H1 (cell line): ENCODE measurements around the gene IL1R1. TPM values are rescaled to one million over a fixed set of nuclear protein-coding genes. Genes with fewer than 3 reads are reported as not detected.

Experiments
- CTCF ChIA-PET: fragments of 300-600 bp; sonication (Branson Sonifier 250); formaldehyde crosslinking; loops from one replicate; lab custom pipeline; 2021; ENCODE audit not compliant: partially characterized antibody; lab: Charles Lee
- POLR2A ChIA-PET: fragments of 300-600 bp; sonication (Branson Sonifier 250); formaldehyde crosslinking; loops from one replicate; lab custom pipeline; 2021; ENCODE audit warnings: inconsistent platforms; ENCODE audit not compliant: partially characterized antibody; lab: Charles Lee
- DNase-seq, 2 experiments: peaks; one replicate each; pipeline versions ENCODE4 v3.0.0 to v3.0.0-alpha.2; 2010 to 2022; ENCODE audit warnings: low spot score in 2 of 2, low read depth in 1 of 2, mixed read lengths in 1 of 2
- FAIRE-seq: peaks from 2 replicates; lab custom pipeline; 2011; peaks lifted over from hg19 to GRCh38; lab: Jason Lieb, UNC
- H2AFZ ChIP-seq: 2 replicates; pipeline ENCODE4 v1.8.1; 2012; ENCODE audit warnings: low read length, inconsistent platforms
- H2AK5ac ChIP-seq: 2 replicates; pipeline ENCODE4 v1.6.1; 2013; ENCODE audit warnings: low read depth, low read length
- H2BK120ac ChIP-seq: replicated peaks from 2 replicates; pipeline ENCODE3; 2013; ENCODE audit warnings: low read depth, low read length, inconsistent platforms
- H2BK12ac ChIP-seq: 2 replicates; pipeline ENCODE4 v1.6.1; 2013; ENCODE audit warnings: low read depth, low read length
- H2BK15ac ChIP-seq: 2 replicates; pipeline ENCODE4 v1.6.1; 2013; ENCODE audit warnings: low read length
- H2BK20ac ChIP-seq: 2 replicates; pipeline ENCODE4 v1.6.1; 2013; ENCODE audit warnings: low read length
- H2BK5ac ChIP-seq: 2 replicates; pipeline ENCODE4 v1.6.1; 2013; ENCODE audit warnings: low read depth, low read length
- H3K14ac ChIP-seq: 2 replicates; pipeline ENCODE4 v1.6.1; 2013; ENCODE audit warnings: inconsistent platforms; ENCODE audit not compliant: insufficient read length
- H3K18ac ChIP-seq: 2 replicates; pipeline ENCODE4 v1.6.1; 2013; ENCODE audit warnings: low read length; ENCODE audit errors: extremely low read depth
- H3K23ac ChIP-seq: 2 replicates; pipeline ENCODE4 v1.6.1; 2013; ENCODE audit warnings: inconsistent platforms; ENCODE audit not compliant: insufficient read length
- H3K23me2 ChIP-seq: 2 replicates; pipeline ENCODE4 v1.6.1; 2013; ENCODE audit warnings: low read depth, low read length
- H3K27ac ChIP-seq: 2 replicates; pipeline ENCODE4 v1.6.1; 2011; ENCODE audit warnings: low read depth, low read length, inconsistent platforms
- H3K27me3 ChIP-seq, 4 experiments: replicated peaks in 1 of 4; 1 replicate in 1 of 4; 2 replicates in 3 of 4; pipeline versions ENCODE4 v1.6.1 to v1.8.1; 2011 to 2013; ENCODE audit warnings: low read length in 3 of 4, mild to moderate bottlenecking in 3 of 4, inconsistent platforms in 2 of 4, mixed read lengths in 2 of 4, moderate library complexity in 1 of 4; ENCODE audit not compliant: control insufficient read depth in 3 of 4, insufficient read depth in 3 of 4; ENCODE audit errors: extremely low read depth in 1 of 4
- H3K36me3 ChIP-seq, 4 experiments: 2 replicates each; pipeline versions ENCODE4 v1.6.1 to v1.8.1; 2011 to 2013; ENCODE audit warnings: mild to moderate bottlenecking in 4 of 4, low read length in 3 of 4, moderate library complexity in 2 of 4, control low read depth in 1 of 4, inconsistent platforms in 1 of 4; ENCODE audit not compliant: insufficient read depth in 4 of 4, control insufficient read depth in 2 of 4
- H3K4ac ChIP-seq: replicated peaks from 2 replicates; pipeline ENCODE3; 2013; ENCODE audit warnings: low read length, low read depth, mixed read lengths, inconsistent platforms; ENCODE audit not compliant: insufficient read length
- H3K4me1 ChIP-seq, 4 experiments: replicated peaks in 1 of 4; 1 replicate in 1 of 4; 2 replicates in 3 of 4; pipeline versions ENCODE4 v1.6.1 to v1.8.1; 2011 to 2013; ENCODE audit warnings: low read length in 3 of 4, inconsistent platforms in 2 of 4, mixed read lengths in 1 of 4; ENCODE audit not compliant: insufficient read depth in 4 of 4, control insufficient read depth in 3 of 4
- H3K4me2 ChIP-seq, 2 experiments: 2 replicates each; pipeline versions ENCODE4 v1.6.1 to v1.8.1; 2011 to 2013; ENCODE audit warnings: low read depth in 2 of 2, low read length in 2 of 2, control low read depth in 1 of 2, inconsistent platforms in 1 of 2, mild to moderate bottlenecking in 1 of 2; ENCODE audit not compliant: insufficient read depth in 1 of 2
- H3K4me3 ChIP-seq, 4 experiments: fragments of 200-600, 300-600 bp in 1 of 4; sonication (generic), shearing (Covaris generic), sonication (Bioruptor Twin) in 1 of 4; 2 replicates each; pipeline versions ENCODE4 v1.5.1 to v1.8.1; 2011 to 2016; ENCODE audit warnings: low read length in 4 of 4, low read depth in 3 of 4, control low read depth in 2 of 4, inconsistent platforms in 2 of 4, mild to moderate bottlenecking in 2 of 4, mixed read lengths in 1 of 4, moderate library complexity in 1 of 4; ENCODE audit not compliant: insufficient read depth in 2 of 4; ENCODE audit errors: extremely low read depth in 1 of 4
- H3K56ac ChIP-seq: replicated peaks from 2 replicates; pipeline ENCODE3; 2013; ENCODE audit warnings: low read depth, mild to moderate bottlenecking, mixed read lengths, low read length, inconsistent platforms; ENCODE audit not compliant: insufficient read length
- H3K79me1 ChIP-seq: 2 replicates; pipeline ENCODE4 v1.6.1; 2013; ENCODE audit warnings: low read depth, low read length, control low read depth
- H3K79me2 ChIP-seq, 2 experiments: 2 replicates each; pipeline versions ENCODE4 v1.6.1 to v1.8.1; 2012 to 2013; ENCODE audit warnings: low read length in 2 of 2, mild to moderate bottlenecking in 2 of 2, inconsistent platforms in 1 of 2; ENCODE audit not compliant: insufficient read depth in 2 of 2, control insufficient read depth in 1 of 2
- H3K9ac ChIP-seq, 4 experiments: replicated peaks in 1 of 4; 1 replicate in 1 of 4; 2 replicates in 3 of 4; pipeline versions ENCODE4 v1.6.1 to v1.8.1; 2011 to 2013; ENCODE audit warnings: low read depth in 3 of 4, low read length in 3 of 4, control low read depth in 2 of 4, mild to moderate bottlenecking in 2 of 4, moderate library complexity in 2 of 4, inconsistent platforms in 1 of 4; ENCODE audit errors: extremely low read depth in 1 of 4
- H3K9me3 ChIP-seq, 2 experiments: 2 replicates each; pipeline versions ENCODE4 v1.6.1 to v1.8.1; 2012 to 2013; ENCODE audit warnings: mild to moderate bottlenecking in 2 of 2, moderate library complexity in 2 of 2, control low read depth in 1 of 2, inconsistent platforms in 1 of 2, low read depth in 1 of 2, low read length in 1 of 2, mixed read lengths in 1 of 2; ENCODE audit not compliant: insufficient read depth in 2 of 2
- H4K20me1 ChIP-seq, 2 experiments: replicated peaks in 1 of 2; 2 replicates each; pipeline versions ENCODE3 to v1.8.1; 2011 to 2013; ENCODE audit warnings: inconsistent platforms in 2 of 2, low read length in 2 of 2, mild to moderate bottlenecking in 1 of 2; ENCODE audit not compliant: insufficient read depth in 2 of 2, control insufficient read depth in 1 of 2
- H4K5ac ChIP-seq: 2 replicates; pipeline ENCODE4 v1.6.1; 2013; ENCODE audit warnings: low read length, low read depth, mixed read lengths, inconsistent platforms; ENCODE audit not compliant: insufficient read length
- H4K8ac ChIP-seq: 2 replicates; pipeline ENCODE4 v1.8.0; 2013; ENCODE audit warnings: mild to moderate bottlenecking, moderate library complexity, low read length, inconsistent platforms; ENCODE audit not compliant: insufficient read depth; ENCODE audit errors: extremely low read depth
- H4K91ac ChIP-seq: replicated peaks from 2 replicates; pipeline ENCODE3; 2013; ENCODE audit warnings: low read length, mixed read lengths, inconsistent platforms; ENCODE audit not compliant: insufficient read length
- BRCA1 ChIP-seq: IDR thresholded peaks from 2 replicates; pipeline ENCODE4 v1.6.1; 2012; ENCODE audit warnings: low read depth, low read length, improper control_type of control experiment
- CBX8 ChIP-seq: fragments of 300-800, 300-1000 bp; sonication (generic); IDR thresholded peaks from 2 replicates; pipeline ENCODE4 v1.7.1; 2016; ENCODE audit warnings: low read depth, low read length, borderline replicate concordance
- EP300 ChIP-seq, 2 experiments: IDR thresholded peaks; 1 replicate in 1 of 2; 2 replicates in 1 of 2; pipeline ENCODE4 v1.6.1; 2011 to 2012; ENCODE audit warnings: low read depth in 2 of 2, low read length in 2 of 2, mild to moderate bottlenecking in 2 of 2, borderline replicate concordance in 1 of 2, inconsistent platforms in 1 of 2, moderate library complexity in 1 of 2
- EZH2 ChIP-seq: fragments of 200-600 bp; sonication (generic); IDR thresholded peaks from 2 replicates; pipeline ENCODE4 v1.7.1; 2012; ENCODE audit warnings: low read depth, mild to moderate bottlenecking, moderate library complexity, low read length, inconsistent platforms; ENCODE audit not compliant: severe bottlenecking
- JUN ChIP-seq: IDR thresholded peaks from 2 replicates; pipeline ENCODE4 v1.6.1; 2011; ENCODE audit warnings: low read depth, mild to moderate bottlenecking, improper control_type of control experiment, low read length
- NRF1 ChIP-seq: IDR thresholded peaks from 2 replicates; pipeline ENCODE4 v1.6.1; 2011; ENCODE audit warnings: mild to moderate bottlenecking, low read depth, low read length, improper control_type of control experiment
- POLR2AphosphoS5 ChIP-seq: IDR thresholded peaks from 2 replicates; pipeline ENCODE4 v1.6.1; 2011; ENCODE audit warnings: low read depth, low read length
- SAP30 ChIP-seq: fragments of 300-600 bp; sonication (generic); IDR thresholded peaks from 2 replicates; pipeline ENCODE4 v1.7.1; 2012; ENCODE audit warnings: low read length, moderate library complexity, mild to moderate bottlenecking, inconsistent platforms; ENCODE audit not compliant: insufficient read depth, insufficient replicate concordance
- SIN3A ChIP-seq, 2 experiments: IDR thresholded peaks in 1 of 2; conservative IDR thresholded peaks in 1 of 2; 2 replicates each; pipeline ENCODE4 v1.6.1; 2011 to 2012; ENCODE audit warnings: low read length in 2 of 2, improper control_type of control experiment in 1 of 2, low read depth in 1 of 2, mild to moderate bottlenecking in 1 of 2
- TAF7 ChIP-seq: optimal IDR thresholded peaks from 2 replicates; pipeline ENCODE3; 2011; ENCODE audit warnings: low read depth, mild to moderate bottlenecking, inconsistent platforms, low read length, moderate library complexity, borderline replicate concordance
- WGBS, 2 experiments: shearing (Covaris generic) in 1 of 2; methylation state at CpG; one replicate each; pipeline versions ENCODE4 v1.1.6 to v1.1.7; 2013 to 2015; ENCODE audit warnings: low lambda C conversion rate in 2 of 2, mixed read lengths in 2 of 2, inconsistent platforms in 1 of 2, low coverage in 1 of 2, missing lambda C conversion rate in 1 of 2; ENCODE audit not compliant: insufficient replicate concordance in 2 of 2, insufficient coverage in 1 of 2, insufficient read length in 1 of 2; ENCODE audit errors: extremely low coverage in 1 of 2, missing lambda C conversion rate in 1 of 2; 5-methylcytosine and 5-hydroxymethylcytosine counted together
- polyA plus RNA-seq, 7 experiments: library from polyadenylated mRNA; depleted of rRNA in 3 of 7; stranded (reverse) in 5 of 7; unstranded in 2 of 7; fragments of >200 nt in 5 of 7; fragments of 200-250 nt in 2 of 7; gene quantifications; 1 replicate in 5 of 7; 2 replicates in 1 of 7; 4 replicates in 1 of 7; pipeline versions ENCODE4 v1.2.1 to v1.2.3, GENCODE V29; 2011 to 2013; ENCODE audit warnings: missing spikeins in 2 of 7, mixed read lengths in 2 of 7
- total RNA-seq: library from RNA; stranded (reverse); fragmentation: NEBNext Ultra II Directional; extraction: Animal tissue kit (Norgen Biotek cat#: 25700); gene quantifications from 2 replicates; pipeline ENCODE4 v1.2.1, GENCODE V29; 2021
- TF ChIP-seq, protein P1 (sequence below), 3 experiments: IDR thresholded peaks; 1 replicate in 2 of 3; 2 replicates in 1 of 3; pipeline versions ENCODE4 v1.5.1 to v1.6.1; 2011; ENCODE audit warnings: low read length in 3 of 3, mild to moderate bottlenecking in 3 of 3, inconsistent platforms in 2 of 3, low read depth in 1 of 3, moderate library complexity in 1 of 3; ENCODE audit not compliant: insufficient read depth in 1 of 3; ENCODE audit errors: control extremely low read depth in 1 of 3

The IL1R1 gene
- total and polyA plus RNA-seq, 2 of the 8 experiments (the other 6 are each of a cell fraction or from before 2014, with no cell fraction given) = 0.34 to 0.47 TPM

GRCh38 chr2:102117472-102117858 is 25.1 kb upstream of the IL1R1 start:
- H2AK5ac ChIP-seq = no peak overlapping the region
- ChIA-PET CTCF (interaction anchor here (0.9 to 1.8 kb wide), 4 partner anchors 13 to 123 kb away, joined by 3 to 6 read pairs (median 3); no protein-coding TSS in a partner anchor), POLR2A (no interaction called here)
- no peaks in the 10 kb centered on the region for H3K23me2 ChIP-seq
- no peak overlapping the region for H4K5ac ChIP-seq
- H4K20me1 ChIP-seq = no peaks in the 10 kb centered on the region
- H4K8ac ChIP-seq = no peak overlapping the region
- H3K27ac ChIP-seq = no peak overlapping the region
- FAIRE-seq = no peak
- no peaks in the 10 kb centered on the region for H3K79me1 ChIP-seq
- no peak overlapping the region for H4K91ac ChIP-seq
- H3K18ac ChIP-seq = no peak overlapping the region
- no peak overlapping the region for H2BK120ac ChIP-seq
- no peaks in the 10 kb centered on the region for H3K27me3 ChIP-seq
- no peak overlapping the region for H3K9ac ChIP-seq
- no peak overlapping the region for H2BK5ac ChIP-seq
- no peak for DNase-seq
- no peaks in the 10 kb centered on the region for H3K36me3 ChIP-seq
- no peak overlapping the region for H3K4ac ChIP-seq
- no peak overlapping the region for H3K23ac ChIP-seq
- H3K4me3 ChIP-seq = no peak overlapping the region
- WGBS, 2 experiments = 85% methylated on average over 6 of the region's 6 CpGs; no CpG with 5 or more reads in 1 of the 2 experiments
- no peak overlapping the region for H2AFZ ChIP-seq
- no peak overlapping the region for H2BK12ac ChIP-seq
- H2BK20ac ChIP-seq = no peak overlapping the region
- no peak overlapping the region for H2BK15ac ChIP-seq
- no peaks in the 10 kb centered on the region for H3K9me3 ChIP-seq
- no peaks in the 10 kb centered on the region for H3K79me2 ChIP-seq
- H3K4me2 ChIP-seq = no peak overlapping the region
- no peaks in the 10 kb centered on the region for H3K4me1 ChIP-seq
- no peak overlapping the region for H3K56ac ChIP-seq
- H3K14ac ChIP-seq = no peak overlapping the region
- TF ChIP-seq POLR2AphosphoS5 = no peak
- TF ChIP-seq, protein P1, sequence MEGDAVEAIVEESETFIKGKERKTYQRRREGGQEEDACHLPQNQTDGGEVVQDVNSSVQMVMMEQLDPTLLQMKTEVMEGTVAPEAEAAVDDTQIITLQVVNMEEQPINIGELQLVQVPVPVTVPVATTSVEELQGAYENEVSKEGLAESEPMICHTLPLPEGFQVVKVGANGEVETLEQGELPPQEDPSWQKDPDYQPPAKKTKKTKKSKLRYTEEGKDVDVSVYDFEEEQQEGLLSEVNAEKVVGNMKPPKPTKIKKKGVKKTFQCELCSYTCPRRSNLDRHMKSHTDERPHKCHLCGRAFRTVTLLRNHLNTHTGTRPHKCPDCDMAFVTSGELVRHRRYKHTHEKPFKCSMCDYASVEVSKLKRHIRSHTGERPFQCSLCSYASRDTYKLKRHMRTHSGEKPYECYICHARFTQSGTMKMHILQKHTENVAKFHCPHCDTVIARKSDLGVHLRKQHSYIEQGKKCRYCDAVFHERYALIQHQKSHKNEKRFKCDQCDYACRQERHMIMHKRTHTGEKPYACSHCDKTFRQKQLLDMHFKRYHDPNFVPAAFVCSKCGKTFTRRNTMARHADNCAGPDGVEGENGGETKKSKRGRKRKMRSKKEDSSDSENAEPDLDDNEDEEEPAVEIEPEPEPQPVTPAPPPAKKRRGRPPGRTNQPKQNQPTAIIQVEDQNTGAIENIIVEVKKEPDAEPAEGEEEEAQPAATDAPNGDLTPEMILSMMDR (IDR thresholded peaks at IDR 0.05; ENCODE audit: control extremely low read depth in 1 of 3, insufficient read depth in 1 of 3, low read depth in 1 of 3, low read length in 3 of 3) = no peak
- no peak for TF ChIP-seq TAF7
- TF ChIP-seq EP300 (IDR thresholded peaks at IDR 0.05; ENCODE audit: borderline replicate concordance in 1 of 2, low read depth in 2 of 2, low read length in 2 of 2) = no peak
- TF ChIP-seq CBX8 = no peak
- TF ChIP-seq EZH2 = no peak
- no peak for TF ChIP-seq BRCA1
- TF ChIP-seq SAP30 = no peak
- TF ChIP-seq JUN = no peak
- TF ChIP-seq SIN3A (conservative IDR thresholded peaks at IDR 0.05 in 1 of 2, IDR thresholded peaks at IDR 0.05 in 1 of 2; ENCODE audit: low read depth in 1 of 2, low read length in 2 of 2) = no peak
- TF ChIP-seq NRF1 = no peak
